ENCODE measurements around the gene HRG. TPM values are rescaled to one million over a fixed set of nuclear protein-coding genes. Genes with fewer than 3 reads are reported as not detected.

HRG gene
- total RNA-seq, 4 donors from 2014 or later, result not detected

- no peak for TF ChIP-seq CTCF (IDR thresholded peaks at IDR 0.05)
- TF ChIP-seq EP300 (IDR thresholded peaks at IDR 0.05), result no peak
- TF ChIP-seq POLR2AphosphoS5 (IDR thresholded peaks at IDR 0.05), result no peak
- no peak for TF ChIP-seq POLR2A (IDR thresholded peaks at IDR 0.05; ENCODE audit: low read depth)
- H3K27me3 ChIP-seq, result peaks cover 0 to 20% (median 3%) of the 10 kb centered on the region in 4 donors
- H3K27ac ChIP-seq (replicated peaks in 1 of 4), result no peak overlapping the region
- no peak for DNase-seq (ENCODE audit: extremely low spot score)
- intact Hi-C loops (cut with DNase I), result no loop called here
- 44% methylated on average over 9 of the region's 9 CpGs for WGBS
- H3K4me1 ChIP-seq, result peaks cover 0 to 6% (median 2%) of the 10 kb centered on the region in 4 donors
- no peaks in the 10 kb centered on the region for H3K9me3 ChIP-seq
- no peak overlapping the region for H3K4me3 ChIP-seq
- no peaks in the 10 kb centered on the region for H3K36me3 ChIP-seq
Measured at GRCh38 chr3:186640473-186640818, 25.4 kb upstream of the HRG start.

- TF ChIP-seq POLR2A (IDR thresholded peaks at IDR 0.05; ENCODE audit: low read depth) (no peak), POLR2AphosphoS5 (IDR thresholded peaks at IDR 0.05) (no peak), CTCF (IDR thresholded peaks at IDR 0.05) (no peak), EP300 (IDR thresholded peaks at IDR 0.05) (no peak)
- intact Hi-C loops (cut with DNase I), result no loop called here
- no peak for DNase-seq (ENCODE audit: extremely low spot score)
Measured at GRCh38 chr3:186640929-186641328, 24.9 kb upstream of the HRG start.

GRCh38 chr3:186642014-186642413, 23.8 kb upstream of the HRG start:
- Histone ChIP-seq H3K27me3 (peaks cover 0 to 20% (median 3%) of the 10 kb centered on the region in 4 donors), H3K27ac (replicated peaks in 1 of 4) (no peak overlapping the region), H3K36me3 (no peaks in the 10 kb centered on the region), H3K4me1 (peaks cover 0 to 6% (median 2%) of the 10 kb centered on the region in 4 donors), H3K9me3 (no peaks in the 10 kb centered on the region), H3K4me3 (no peak overlapping the region)
- WGBS, result 44% methylated on average over 3 of the region's 3 CpGs
- TF ChIP-seq POLR2AphosphoS5 (IDR thresholded peaks at IDR 0.05) (no peak), POLR2A (IDR thresholded peaks at IDR 0.05; ENCODE audit: low read depth) (no peak), EP300 (IDR thresholded peaks at IDR 0.05) (no peak), CTCF (IDR thresholded peaks at IDR 0.05) (no peak)
- intact Hi-C loops (cut with DNase I), result no loop called here
- no peak for DNase-seq (ENCODE audit: extremely low spot score)

More at GRCh38 chr3:186640929-186641328, 24.9 kb upstream of the HRG start:
- no peaks in the 10 kb centered on the region for H3K36me3 ChIP-seq
- H3K4me3 ChIP-seq, result no peak overlapping the region
- H3K9me3 ChIP-seq, result no peaks in the 10 kb centered on the region
- H3K27me3 ChIP-seq, result peaks cover 0 to 20% (median 3%) of the 10 kb centered on the region in 4 donors
- peaks cover 0 to 6% (median 2%) of the 10 kb centered on the region in 4 donors for H3K4me1 ChIP-seq
- no peak overlapping the region for H3K27ac ChIP-seq (replicated peaks in 1 of 4)

- Histone ChIP-seq H3K9me3 (no peaks in the 10 kb centered on the region), H3K27ac (replicated peaks in 1 of 4) (no peak overlapping the region), H3K4me1 (peaks cover 0 to 6% (median 2%) of the 10 kb centered on the region in 4 donors), H3K4me3 (no peak overlapping the region), H3K36me3 (no peaks in the 10 kb centered on the region), H3K27me3 (peaks cover 0 to 20% (median 3%) of the 10 kb centered on the region in 4 donors)
- 61% methylated on average over 1 of the region's 1 CpG for WGBS
- TF ChIP-seq CTCF (IDR thresholded peaks at IDR 0.05) (no peak), POLR2A (IDR thresholded peaks at IDR 0.05; ENCODE audit: low read depth) (no peak), EP300 (IDR thresholded peaks at IDR 0.05) (no peak), POLR2AphosphoS5 (IDR thresholded peaks at IDR 0.05) (no peak)
- intact Hi-C loops (cut with DNase I), result no loop called here
- DNase-seq (ENCODE audit: extremely low spot score), result no peak
Measured at GRCh38 chr3:186643493-186643892, 22.3 kb upstream of the HRG start.

- Histone ChIP-seq H3K27ac (replicated peaks in 1 of 4) (no peak overlapping the region), H3K36me3 (no peaks in the 10 kb centered on the region), H3K27me3 (peaks cover 0 to 20% (median 0%) of the 10 kb centered on the region in 4 donors), H3K9me3 (no peaks in the 10 kb centered on the region), H3K4me3 (no peak overlapping the region), H3K4me1 (peaks cover 0 to 6% (median 2%) of the 10 kb centered on the region in 4 donors)
- TF ChIP-seq CTCF (IDR thresholded peaks at IDR 0.05) (no peak), POLR2A (IDR thresholded peaks at IDR 0.05; ENCODE audit: low read depth) (no peak), POLR2AphosphoS5 (IDR thresholded peaks at IDR 0.05) (no peak), EP300 (IDR thresholded peaks at IDR 0.05) (no peak)
- WGBS, result 92% methylated on average over 3 of the region's 3 CpGs
- no peak for DNase-seq (ENCODE audit: extremely low spot score)
- intact Hi-C loops (cut with DNase I), result no loop called here
Measured at GRCh38 chr3:186644683-186645082, 21.1 kb upstream of the HRG start.

Data from esophagus muscularis mucosa (tissue), 4 donors.